Muscle of arm (tissue), 14 donors: ENCODE measurements around the gene TOR4A. TPM values are rescaled to one million over a fixed set of nuclear protein-coding genes. Genes with fewer than 3 reads are reported as not detected.

Experiments
- DNase-seq: peaks from one replicate; pipeline ENCODE4 v3.0.0-alpha.2; 2013
- long read RNA-seq, 11 donors: transcript quantifications; one replicate each; lab custom pipeline, GENCODE V29; 2026
- polyA plus RNA-seq, 12 donors: library from polyadenylated mRNA; unstranded; fragments of 120-200 nt; gene quantifications; one replicate each; pipeline ENCODE4 v1.2.1, GENCODE V29; 2013; ENCODE audit not compliant: insufficient read length in 12 of 12

Gene TOR4A
- polyA plus RNA-seq, result 10 to 100 TPM in 1 of 12 donors, 1 to 10 TPM in 10, not detected in 1; 3.5 to 14.8 (median 4.4) TPM
- long read RNA-seq, donor 1, full-length matches to known transcripts, result 5 of 5 reads
- long read RNA-seq, donor 1, partial matches to known transcripts, result 0 of 5 reads
- long read RNA-seq, donor 1, other reads (novel, unspliced or antisense), result 0 of 5 reads
- long read RNA-seq, donor 2, full-length matches to known transcripts, result 1 of 1 reads
- long read RNA-seq, donor 2, partial matches to known transcripts, result 0 of 1 reads
- long read RNA-seq, donor 2, other reads (novel, unspliced or antisense), result 0 of 1 reads
- long read RNA-seq, donor 3, full-length matches to known transcripts, result 1 of 1 reads
- long read RNA-seq, donor 3, partial matches to known transcripts, result 0 of 1 reads
- long read RNA-seq, donor 3, other reads (novel, unspliced or antisense), result 0 of 1 reads
- long read RNA-seq, donor 4, full-length matches to known transcripts, result 1 of 1 reads
- long read RNA-seq, donor 4, partial matches to known transcripts, result 0 of 1 reads
- long read RNA-seq, donor 4, other reads (novel, unspliced or antisense), result 0 of 1 reads
- long read RNA-seq, donor 5, result 0 reads
- long read RNA-seq, donor 6, full-length matches to known transcripts, result 4 of 4 reads
- long read RNA-seq, donor 6, partial matches to known transcripts, result 0 of 4 reads
- long read RNA-seq, donor 6, other reads (novel, unspliced or antisense), result 0 of 4 reads
- long read RNA-seq, donor 7, full-length matches to known transcripts, result 1 of 1 reads
- long read RNA-seq, donor 7, partial matches to known transcripts, result 0 of 1 reads
- long read RNA-seq, donor 7, other reads (novel, unspliced or antisense), result 0 of 1 reads
- long read RNA-seq, donor 8, full-length matches to known transcripts, result 1 of 1 reads
- long read RNA-seq, donor 8, partial matches to known transcripts, result 0 of 1 reads
- long read RNA-seq, donor 8, other reads (novel, unspliced or antisense), result 0 of 1 reads
- long read RNA-seq, donor 9, full-length matches to known transcripts, result 2 of 2 reads
- long read RNA-seq, donor 9, partial matches to known transcripts, result 0 of 2 reads
- long read RNA-seq, donor 9, other reads (novel, unspliced or antisense), result 0 of 2 reads
- long read RNA-seq, donor 10, result 0 reads
- long read RNA-seq, donor 11, full-length matches to known transcripts, result 1 of 1 reads
- long read RNA-seq, donor 11, partial matches to known transcripts, result 0 of 1 reads
- long read RNA-seq, donor 11, other reads (novel, unspliced or antisense), result 0 of 1 reads

- peak; percentile 58 for DNase-seq
These were observed at the start of gene TOR4A for GRCh38 chr9:137277329-137278041. TOR4A (plus strand) TSS chr9:137277726; CDS start chr9:137278690, 964 bp downstream.

- no peak for DNase-seq
These were observed 49.5 kb upstream of the TOR4A start for GRCh38 chr9:137227853-137228505.

GRCh38 chr9:137228506-137228967, 49.0 kb upstream of the TOR4A start:
- DNase-seq, result no peak

GRCh38 chr9:137228968-137229896, 48.3 kb upstream of the TOR4A start:
- DNase-seq, result no peak

- DNase-seq, result no peak
These were observed 47.4 kb upstream of the TOR4A start for GRCh38 chr9:137229903-137230704.

GRCh38 chr9:137230705-137231371, 46.7 kb upstream of the TOR4A start, which contains the start of gene SLC34A3:
SLC34A3 (plus strand) TSS chr9:137230901; CDS start chr9:137231703, 802 bp downstream.
- no peak for DNase-seq

- DNase-seq, result no peak
These were observed 46.0 kb upstream of the TOR4A start for GRCh38 chr9:137231372-137232039.

- DNase-seq, result no peak
These were observed 45.4 kb upstream of the TOR4A start for GRCh38 chr9:137232101-137232500.

- DNase-seq, result no peak
These were observed 45.0 kb upstream of the TOR4A start for GRCh38 chr9:137232510-137232909.

GRCh38 chr9:137233143-137233980, 44.2 kb upstream of the TOR4A start:
- DNase-seq, result no peak

- DNase-seq, result no peak
These were observed 43.4 kb upstream of the TOR4A start for GRCh38 chr9:137234055-137234697.

- no peak for DNase-seq
These were observed 42.6 kb upstream of the TOR4A start for GRCh38 chr9:137234758-137235423.

GRCh38 chr9:137235424-137236237, 41.9 kb upstream of the TOR4A start:
- no peak for DNase-seq
